Panc1 (cell line): ENCODE results near the gene KRTAP4-12. TPM values are rescaled to one million over a fixed set of nuclear protein-coding genes. Genes with fewer than 3 reads are reported as not detected.
"Not testable (repeated sequence)": the region's sequence is repeated elsewhere in the genome, so short reads cannot be mapped to it uniquely, and the experiment has no call there.

Experiments
- ATAC-seq: fragments of 200-7000 bp; cut with Tn5 transposase; 2 replicates; pipeline ENCODE4 v1.9.1; 2020; ENCODE audit warnings: mild to moderate bottlenecking, moderate library complexity
- BruUV-seq: library from RNA; stranded (reverse); fragments of 400-500 nt; replicated peaks from 2 replicates; lab custom pipeline; 2021; lab: Mats Ljungman, UMichigan
- CTCF ChIA-PET: fragments of 300-600 bp; sonication (Branson Sonifier 250); formaldehyde crosslinking; loops from one replicate; lab custom pipeline; 2022; ENCODE audit warnings: antibody characterized with exemption; lab: Charles Lee
- POLR2A ChIA-PET: fragments of 300-600 bp; sonication (Branson Sonifier 250); formaldehyde crosslinking; loops from one replicate; lab custom pipeline; 2022; ENCODE audit warnings: antibody characterized with exemption; lab: Charles Lee
- DNase-seq: peaks from one replicate; pipeline ENCODE4 v3.0.0-alpha.2; 2010; ENCODE audit warnings: low read depth, low spot score
- H3K27ac ChIP-seq: 2 replicates; pipeline ENCODE4 v1.5.1; 2011; ENCODE audit warnings: mild to moderate bottlenecking, low read length, inconsistent platforms
- H3K27me3 ChIP-seq: fragments of 200-500 bp; sonication (Bioruptor generic); 2 replicates; pipeline ENCODE4 v1.6.0; 2014; ENCODE audit warnings: low read length, inconsistent platforms; ENCODE audit not compliant: control insufficient read depth, insufficient read depth
- H3K36me3 ChIP-seq: fragments of 200-500 bp; sonication (Bioruptor generic); 2 replicates; pipeline ENCODE4 v1.5.1; 2014; ENCODE audit warnings: inconsistent platforms, mild to moderate bottlenecking, low read length, moderate library complexity; ENCODE audit not compliant: control insufficient read depth, insufficient read depth
- H3K4me1 ChIP-seq: 2 replicates; pipeline ENCODE4 v1.5.1; 2011; ENCODE audit warnings: inconsistent platforms, mild to moderate bottlenecking, low read length, moderate library complexity; ENCODE audit not compliant: control insufficient read depth, insufficient read depth
- H3K4me3 ChIP-seq, 2 experiments: 2 replicates each; pipeline ENCODE4 v1.5.1; 2011 to 2012; ENCODE audit warnings: low read depth in 2 of 2, low read length in 2 of 2, mild to moderate bottlenecking in 2 of 2, inconsistent platforms in 1 of 2, moderate library complexity in 1 of 2
- H3K9me3 ChIP-seq: fragments of 200-500 bp; sonication (Bioruptor generic); 2 replicates; pipeline ENCODE4 v1.5.1; 2014; ENCODE audit warnings: low read depth, mild to moderate bottlenecking, inconsistent platforms, low read length, moderate library complexity; ENCODE audit not compliant: control insufficient read depth, insufficient read depth
- POLR2AphosphoS5 ChIP-seq: IDR thresholded peaks from 2 replicates; pipeline ENCODE4 v1.6.1; 2012; ENCODE audit warnings: mild to moderate bottlenecking, low read depth, low read length, moderate library complexity
- SIN3A ChIP-seq: IDR thresholded peaks from 2 replicates; pipeline ENCODE4 v1.6.1; 2012; ENCODE audit warnings: low read depth, mild to moderate bottlenecking, low read length, moderate library complexity, borderline replicate concordance; ENCODE audit not compliant: insufficient read depth
- TCF7L2 ChIP-seq: IDR thresholded peaks from 2 replicates; pipeline ENCODE4 v1.6.1; 2011; ENCODE audit warnings: mild to moderate bottlenecking, low read depth, low read length, inconsistent platforms
- in situ Hi-C: cut with HindIII; loops from 2 replicates; pipeline ENCODE4 v1.10.0; 2016; ENCODE audit warnings: low sequenced_read_pairs, low pct_unique_long_range_greater_than_20kb
- intact Hi-C: fragments of 100-400 bp; cut with micrococcal nuclease; formaldehyde crosslinking; loops from one replicate; pipeline ENCODE4 v1.10.0; 2022; ENCODE audit not compliant: unreplicated experiment
- total RNA-seq: library from RNA; stranded (reverse); gene quantifications from one replicate; pipeline ENCODE4 v1.2.1, GENCODE V29; 2021; ENCODE audit not compliant: unreplicated experiment
- TF ChIP-seq, protein P1 (sequence below): fragments of 450-650 bp; IDR thresholded peaks from 2 replicates; pipeline ENCODE4 v1.5.1; 2017; ENCODE audit warnings: mild to moderate bottlenecking
- TF ChIP-seq, protein P2 (sequence below), 2 experiments: IDR thresholded peaks; 2 replicates each; pipeline ENCODE4 v1.6.1; 2011 to 2012; ENCODE audit warnings: low read depth in 2 of 2, control low read depth in 1 of 2, low read length in 1 of 2, mild to moderate bottlenecking in 1 of 2, moderate library complexity in 1 of 2; ENCODE audit not compliant: insufficient read depth in 1 of 2

Gene KRTAP4-12
- total RNA-seq, 1 experiment from 2014 or later = not detected

DNA sequence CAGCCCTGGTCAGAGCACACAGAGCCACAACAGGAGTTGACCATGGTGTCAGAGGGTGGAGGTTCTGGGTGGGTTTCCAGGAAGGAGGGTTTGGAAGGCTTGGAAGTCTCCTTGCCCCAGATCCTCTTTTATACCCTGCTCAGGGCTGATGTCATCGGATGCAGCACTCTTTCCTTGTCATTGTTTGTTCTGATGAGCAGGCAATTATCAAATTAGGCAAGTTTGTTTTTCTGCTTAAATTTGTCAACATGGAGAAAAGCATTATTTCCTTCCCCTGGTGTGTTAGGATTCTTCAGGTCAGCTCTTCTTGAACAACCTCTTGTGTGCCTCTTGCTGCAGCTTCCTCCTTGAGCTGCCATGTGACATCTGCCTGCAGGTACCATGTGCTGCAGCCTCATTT, 36.7 kb upstream of the KRTAP4-12 start, which contains the start of gene KRTAP4-4:
KRTAP4-4 (minus strand) TSS at position 101 of the 400 bp plus-strand sequence; CDS start at position 44, 57 bp downstream.
- no peak for ATAC-seq
- no TSS peak for BruUV-seq

DNA sequence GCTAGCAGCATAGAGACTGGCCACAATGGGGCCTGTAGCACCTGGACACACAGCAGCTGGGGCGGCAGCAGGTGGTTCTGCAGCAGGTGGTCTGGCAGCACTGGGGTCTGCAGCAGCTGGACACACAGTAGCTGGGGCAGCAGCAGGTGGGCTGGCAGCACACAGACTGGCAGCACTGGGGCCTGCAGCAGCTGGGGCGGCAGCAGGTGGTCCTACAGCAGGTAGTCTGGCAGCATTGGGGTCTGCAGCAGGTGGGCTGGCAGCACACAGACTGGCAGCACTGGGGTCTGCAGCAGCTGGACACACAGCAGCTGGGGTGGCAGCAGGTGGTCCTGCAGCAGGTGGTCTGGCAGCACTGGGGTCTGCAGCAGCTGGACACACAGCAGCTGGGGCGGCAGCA, 36.2 kb upstream of the KRTAP4-12 start:
- ATAC-seq, intact Hi-C loops, H3K4me3 ChIP-seq, H3K4me1 ChIP-seq, in situ Hi-C loops, BruUV-seq, DNase-seq, H3K9me3 ChIP-seq, H3K27me3 ChIP-seq, H3K36me3 ChIP-seq, CTCF ChIA-PET, H3K27ac ChIP-seq: not testable (repeated sequence)
- POLR2A ChIA-PET = interaction anchor here (0.6 kb wide), 1 partner anchor 284 kb away, joined by 3 read pairs; no protein-coding TSS in a partner anchor

More for the DNA sequence above, 36.7 kb upstream of the KRTAP4-12 start, which contains the start of gene KRTAP4-4:
- Histone ChIP-seq H3K27ac (no peak within 1 kb of the TSS), H3K4me1 (no peaks in the 10 kb centered on the region), H3K36me3 (no peaks in the 10 kb centered on the region), H3K27me3 (peaks cover 9% of the 10 kb centered on the region; the same call in 1 of the 2 replicates), H3K9me3 (no peaks in the 10 kb centered on the region), H3K4me3 (no peak within 1 kb of the TSS)
- TF ChIP-seq, protein P1, sequence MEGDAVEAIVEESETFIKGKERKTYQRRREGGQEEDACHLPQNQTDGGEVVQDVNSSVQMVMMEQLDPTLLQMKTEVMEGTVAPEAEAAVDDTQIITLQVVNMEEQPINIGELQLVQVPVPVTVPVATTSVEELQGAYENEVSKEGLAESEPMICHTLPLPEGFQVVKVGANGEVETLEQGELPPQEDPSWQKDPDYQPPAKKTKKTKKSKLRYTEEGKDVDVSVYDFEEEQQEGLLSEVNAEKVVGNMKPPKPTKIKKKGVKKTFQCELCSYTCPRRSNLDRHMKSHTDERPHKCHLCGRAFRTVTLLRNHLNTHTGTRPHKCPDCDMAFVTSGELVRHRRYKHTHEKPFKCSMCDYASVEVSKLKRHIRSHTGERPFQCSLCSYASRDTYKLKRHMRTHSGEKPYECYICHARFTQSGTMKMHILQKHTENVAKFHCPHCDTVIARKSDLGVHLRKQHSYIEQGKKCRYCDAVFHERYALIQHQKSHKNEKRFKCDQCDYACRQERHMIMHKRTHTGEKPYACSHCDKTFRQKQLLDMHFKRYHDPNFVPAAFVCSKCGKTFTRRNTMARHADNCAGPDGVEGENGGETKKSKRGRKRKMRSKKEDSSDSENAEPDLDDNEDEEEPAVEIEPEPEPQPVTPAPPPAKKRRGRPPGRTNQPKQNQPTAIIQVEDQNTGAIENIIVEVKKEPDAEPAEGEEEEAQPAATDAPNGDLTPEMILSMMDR = no peak
- no peak for TF ChIP-seq SIN3A
- in situ Hi-C loops (no loop called here), intact Hi-C loops (no loop called here)
- POLR2A ChIA-PET = no interaction called here
- no peak for DNase-seq
- CTCF ChIA-PET = no interaction called here

DNA sequence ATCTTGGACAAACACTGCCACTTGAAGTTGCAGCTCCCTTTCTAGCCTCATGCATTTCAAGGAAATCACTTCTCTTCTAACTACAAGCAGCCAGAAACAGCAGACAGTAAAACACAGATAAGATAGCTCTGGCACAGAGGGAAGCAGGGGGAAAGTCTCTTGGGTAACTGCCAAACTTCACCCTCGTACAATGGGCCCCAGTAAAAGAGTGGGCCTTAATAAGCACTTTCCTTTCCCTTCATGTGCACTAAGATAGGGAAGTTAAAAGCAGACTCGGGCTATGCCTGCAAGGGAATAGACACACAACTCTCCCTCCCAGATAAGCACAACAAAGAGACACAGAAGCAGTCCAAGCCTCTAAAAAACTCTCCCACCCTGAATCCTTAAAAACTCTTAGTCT, 29.9 kb upstream of the KRTAP4-12 start:
- CTCF ChIA-PET = no interaction called here
- in situ Hi-C loops = no loop called here

More for the DNA sequence above, 29.9 kb upstream of the KRTAP4-12 start:
- intact Hi-C loops = no loop called here
- H3K4me1 ChIP-seq = no peaks in the 10 kb centered on the region
- no peak overlapping the region for H3K4me3 ChIP-seq
- no peaks in the 10 kb centered on the region for H3K9me3 ChIP-seq
- no peak for DNase-seq
- H3K36me3 ChIP-seq = no peaks in the 10 kb centered on the region
- ATAC-seq = no peak
- H3K27ac ChIP-seq = no peak overlapping the region
- POLR2A ChIA-PET = no interaction called here
- no peak for TF ChIP-seq SIN3A
- TF ChIP-seq POLR2AphosphoS5 = no peak
- no peak for TF ChIP-seq TCF7L2
- TF ChIP-seq, protein P1 = no peak
- TF ChIP-seq, protein P2, sequence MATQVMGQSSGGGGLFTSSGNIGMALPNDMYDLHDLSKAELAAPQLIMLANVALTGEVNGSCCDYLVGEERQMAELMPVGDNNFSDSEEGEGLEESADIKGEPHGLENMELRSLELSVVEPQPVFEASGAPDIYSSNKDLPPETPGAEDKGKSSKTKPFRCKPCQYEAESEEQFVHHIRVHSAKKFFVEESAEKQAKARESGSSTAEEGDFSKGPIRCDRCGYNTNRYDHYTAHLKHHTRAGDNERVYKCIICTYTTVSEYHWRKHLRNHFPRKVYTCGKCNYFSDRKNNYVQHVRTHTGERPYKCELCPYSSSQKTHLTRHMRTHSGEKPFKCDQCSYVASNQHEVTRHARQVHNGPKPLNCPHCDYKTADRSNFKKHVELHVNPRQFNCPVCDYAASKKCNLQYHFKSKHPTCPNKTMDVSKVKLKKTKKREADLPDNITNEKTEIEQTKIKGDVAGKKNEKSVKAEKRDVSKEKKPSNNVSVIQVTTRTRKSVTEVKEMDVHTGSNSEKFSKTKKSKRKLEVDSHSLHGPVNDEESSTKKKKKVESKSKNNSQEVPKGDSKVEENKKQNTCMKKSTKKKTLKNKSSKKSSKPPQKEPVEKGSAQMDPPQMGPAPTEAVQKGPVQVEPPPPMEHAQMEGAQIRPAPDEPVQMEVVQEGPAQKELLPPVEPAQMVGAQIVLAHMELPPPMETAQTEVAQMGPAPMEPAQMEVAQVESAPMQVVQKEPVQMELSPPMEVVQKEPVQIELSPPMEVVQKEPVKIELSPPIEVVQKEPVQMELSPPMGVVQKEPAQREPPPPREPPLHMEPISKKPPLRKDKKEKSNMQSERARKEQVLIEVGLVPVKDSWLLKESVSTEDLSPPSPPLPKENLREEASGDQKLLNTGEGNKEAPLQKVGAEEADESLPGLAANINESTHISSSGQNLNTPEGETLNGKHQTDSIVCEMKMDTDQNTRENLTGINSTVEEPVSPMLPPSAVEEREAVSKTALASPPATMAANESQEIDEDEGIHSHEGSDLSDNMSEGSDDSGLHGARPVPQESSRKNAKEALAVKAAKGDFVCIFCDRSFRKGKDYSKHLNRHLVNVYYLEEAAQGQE (IDR thresholded peaks at IDR 0.05; ENCODE audit: insufficient read depth in 1 of 2, low read depth in 2 of 2, low read length in 1 of 2) = no peak
- no TSS peak for BruUV-seq
- H3K27me3 ChIP-seq = no peaks in the 10 kb centered on the region
